GM11168 (cell line): ENCODE measurements around the gene WNK2.
"Not testable (repeated sequence)": the region's sequence is repeated elsewhere in the genome, so short reads cannot be mapped to it uniquely, and the experiment has no call there.

Experiments used
- in situ Hi-C: fragments of 300-500 bp; cut with MboI; formaldehyde crosslinking; loops from one replicate; pipeline ENCODE4 v1.12.0; 2022; ENCODE audit warnings: low sequenced_read_pairs; ENCODE audit not compliant: unreplicated experiment

WNK2 gene

GRCh38 chr9:93183663-93184431 lies at the start of gene WNK2:
TSS of gene WNK2 (plus strand) at chr9:93184139. CDS start at chr9:93184930, 791 bp downstream.
- in situ Hi-C loops, result no loop called here

- in situ Hi-C loops, result no loop called here
Measured at GRCh38 chr9:93134740-93135444, 49.0 kb upstream of the WNK2 start.

- in situ Hi-C loops, result no loop called here
Measured at GRCh38 chr9:93136011-93136440, 47.9 kb upstream of the WNK2 start.

GRCh38 chr9:93137362-93137761 lies 46.6 kb upstream of the WNK2 start:
- in situ Hi-C loops, result no loop called here

GRCh38 chr9:93138171-93138764 lies 45.7 kb upstream of the WNK2 start:
- in situ Hi-C loops, result no loop called here

- in situ Hi-C loops, result no loop called here
Measured at GRCh38 chr9:93139365-93140182, 44.4 kb upstream of the WNK2 start.

- in situ Hi-C loops, result no loop called here
Measured at GRCh38 chr9:93141771-93142483, 42.0 kb upstream of the WNK2 start.

GRCh38 chr9:93143830-93144530 lies 40.0 kb upstream of the WNK2 start:
- in situ Hi-C loops, result no loop called here

- in situ Hi-C loops, result not testable (repeated sequence)
Measured at GRCh38 chr9:93146696-93147095, 37.2 kb upstream of the WNK2 start.

- in situ Hi-C loops, result no loop called here
Measured at GRCh38 chr9:93147632-93148031, 36.3 kb upstream of the WNK2 start.

GRCh38 chr9:93148721-93149120 lies 35.2 kb upstream of the WNK2 start:
- in situ Hi-C loops, result no loop called here

- in situ Hi-C loops, result no loop called here
Measured at GRCh38 chr9:93149361-93149760, 34.6 kb upstream of the WNK2 start.

- in situ Hi-C loops, result loop anchor here (10.0 kb wide), 1 partner anchor 164 kb away; no protein-coding TSS in a partner anchor
Measured at GRCh38 chr9:93151097-93151784, 32.7 kb upstream of the WNK2 start.

GRCh38 chr9:93154293-93154903 lies 29.5 kb upstream of the WNK2 start:
- in situ Hi-C loops, result loop anchor here (10.0 kb wide), 1 partner anchor 160 kb away; no protein-coding TSS in a partner anchor

GRCh38 chr9:93155716-93156474 lies 28.0 kb upstream of the WNK2 start:
- in situ Hi-C loops, result loop anchor here (10.0 kb wide), 1 partner anchor 159 kb away; no protein-coding TSS in a partner anchor

- in situ Hi-C loops, result loop anchor here (10.0 kb wide), 1 partner anchor 158 kb away; no protein-coding TSS in a partner anchor
Measured at GRCh38 chr9:93156475-93157008, 27.4 kb upstream of the WNK2 start.
